Measurements from ENCODE around the gene LRFN4. TPM values are rescaled to one million over a fixed set of nuclear protein-coding genes. Genes with fewer than 3 reads are reported as not detected.

The LRFN4 gene
- total RNA-seq, 3 donors from 2014 or later (not counting 1 experiment from before 2014, with no cell fraction given), result 1.2 to 3.4 (median 2.0) TPM

GRCh38 chr11:66859686-66860448 lies 3.0 kb downstream of the LRFN4 start:
- peaks cover 0 to 5% of the 10 kb centered on the region in 2 donors for H3K4me1 Mint-ChIP-seq
- no peaks in the 10 kb centered on the region for H3K36me3 Mint-ChIP-seq
- no peak overlapping the region for H3K4me3 ChIP-seq (ENCODE audit: low read length)
- H3K27ac ChIP-seq (ENCODE audit: low read length), result no peak overlapping the region
- H3K9me3 ChIP-seq (ENCODE audit: control insufficient read depth, insufficient read depth, low read length), result no peaks in the 10 kb centered on the region
- TF ChIP-seq, protein P1, sequence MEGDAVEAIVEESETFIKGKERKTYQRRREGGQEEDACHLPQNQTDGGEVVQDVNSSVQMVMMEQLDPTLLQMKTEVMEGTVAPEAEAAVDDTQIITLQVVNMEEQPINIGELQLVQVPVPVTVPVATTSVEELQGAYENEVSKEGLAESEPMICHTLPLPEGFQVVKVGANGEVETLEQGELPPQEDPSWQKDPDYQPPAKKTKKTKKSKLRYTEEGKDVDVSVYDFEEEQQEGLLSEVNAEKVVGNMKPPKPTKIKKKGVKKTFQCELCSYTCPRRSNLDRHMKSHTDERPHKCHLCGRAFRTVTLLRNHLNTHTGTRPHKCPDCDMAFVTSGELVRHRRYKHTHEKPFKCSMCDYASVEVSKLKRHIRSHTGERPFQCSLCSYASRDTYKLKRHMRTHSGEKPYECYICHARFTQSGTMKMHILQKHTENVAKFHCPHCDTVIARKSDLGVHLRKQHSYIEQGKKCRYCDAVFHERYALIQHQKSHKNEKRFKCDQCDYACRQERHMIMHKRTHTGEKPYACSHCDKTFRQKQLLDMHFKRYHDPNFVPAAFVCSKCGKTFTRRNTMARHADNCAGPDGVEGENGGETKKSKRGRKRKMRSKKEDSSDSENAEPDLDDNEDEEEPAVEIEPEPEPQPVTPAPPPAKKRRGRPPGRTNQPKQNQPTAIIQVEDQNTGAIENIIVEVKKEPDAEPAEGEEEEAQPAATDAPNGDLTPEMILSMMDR (IDR thresholded peaks at IDR 0.05), result no peak
- intact Hi-C loops (cut with micrococcal nuclease), result no loop called here
- H3K36me3 ChIP-seq (ENCODE audit: control insufficient read depth, insufficient read depth, low read length), result no peaks in the 10 kb centered on the region
- peaks cover 12% of the 10 kb centered on the region for H3K4me1 ChIP-seq (ENCODE audit: control insufficient read depth, insufficient read depth, low read length)
- 95% methylated on average over 41 of the region's 41 CpGs for WGBS (ENCODE audit: insufficient coverage)
- ATAC-seq, result no peak
- no peaks in the 10 kb centered on the region for H3K27me3 Mint-ChIP-seq (ENCODE audit: low read depth in 2 of 2)
- H3K9me3 Mint-ChIP-seq, result no peaks in the 10 kb centered on the region
- DNase-seq, result no peak
- H3K27ac Mint-ChIP-seq, result no peak overlapping the region
- no peak overlapping the region for H3K4me3 Mint-ChIP-seq
- H3K27me3 ChIP-seq (ENCODE audit: control insufficient read depth, insufficient read depth, low read length), result no peaks in the 10 kb centered on the region

GRCh38 chr11:66860449-66860831 lies 3.6 kb downstream of the LRFN4 start:
- no peaks in the 10 kb centered on the region for H3K9me3 Mint-ChIP-seq
- DNase-seq, result no peak
- Histone ChIP-seq H3K4me3 (ENCODE audit: low read length) (no peak overlapping the region), H3K27me3 (ENCODE audit: control insufficient read depth, insufficient read depth, low read length) (no peaks in the 10 kb centered on the region), H3K36me3 (ENCODE audit: control insufficient read depth, insufficient read depth, low read length) (no peaks in the 10 kb centered on the region), H3K9me3 (ENCODE audit: control insufficient read depth, insufficient read depth, low read length) (no peaks in the 10 kb centered on the region), H3K4me1 (ENCODE audit: control insufficient read depth, insufficient read depth, low read length) (peaks cover 9% of the 10 kb centered on the region), H3K27ac (ENCODE audit: low read length) (no peak overlapping the region)
- H3K36me3 Mint-ChIP-seq, result no peaks in the 10 kb centered on the region
- H3K27me3 Mint-ChIP-seq (ENCODE audit: low read depth in 2 of 2), result no peaks in the 10 kb centered on the region
- peaks cover 0 to 5% of the 10 kb centered on the region in 2 donors for H3K4me1 Mint-ChIP-seq
- intact Hi-C loops (cut with micrococcal nuclease), result no loop called here
- no peak for ATAC-seq
- WGBS (ENCODE audit: insufficient coverage), result 88% methylated on average over 18 of the region's 18 CpGs
- no peak overlapping the region for H3K4me3 Mint-ChIP-seq
- TF ChIP-seq, protein P1 (IDR thresholded peaks at IDR 0.05), result no peak
- H3K27ac Mint-ChIP-seq, result no peak overlapping the region

DNA sequence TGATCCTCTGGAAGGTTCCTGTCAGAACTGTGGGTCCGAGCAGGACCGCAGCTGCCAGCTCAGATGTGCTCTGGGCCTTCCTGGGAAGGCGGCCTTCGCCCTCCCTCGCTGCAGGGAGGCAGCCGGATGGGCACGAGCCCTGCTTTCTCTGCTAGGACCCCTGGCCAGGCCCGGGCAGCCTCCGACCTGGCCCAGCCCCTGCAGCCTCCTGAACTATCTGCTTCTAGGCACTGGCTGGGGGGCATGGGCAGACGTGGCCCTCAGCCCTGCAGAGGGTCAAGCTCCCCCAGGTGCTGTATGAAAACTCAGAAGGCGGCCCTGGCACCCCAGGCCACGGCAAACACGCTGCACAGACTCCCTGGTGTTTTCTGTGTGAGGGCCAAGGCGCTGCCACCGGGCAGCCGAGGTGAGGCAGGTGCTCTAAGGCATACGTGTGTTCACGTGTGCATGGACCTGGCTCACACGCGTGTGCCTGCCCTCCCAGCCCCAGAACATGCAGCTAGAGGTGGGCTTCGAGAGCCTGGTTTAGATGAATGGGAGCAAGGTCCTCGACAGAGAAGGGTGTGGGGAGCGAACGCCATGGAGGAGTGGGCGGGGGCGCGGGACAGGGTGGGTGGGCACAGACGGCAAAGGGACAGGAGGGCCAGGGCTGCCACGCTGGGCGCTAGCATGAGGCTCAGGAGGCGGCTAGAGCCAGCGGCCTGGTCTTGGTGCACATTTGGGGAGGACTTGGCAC lies 4.3 kb downstream of the LRFN4 start:
- H3K27ac Mint-ChIP-seq, result no peak overlapping the region
- TF ChIP-seq, protein P1 (IDR thresholded peaks at IDR 0.05), result no peak
- H3K9me3 ChIP-seq (ENCODE audit: control insufficient read depth, insufficient read depth, low read length), result no peaks in the 10 kb centered on the region
- no peak overlapping the region for H3K4me3 ChIP-seq (ENCODE audit: low read length)
- H3K27ac ChIP-seq (ENCODE audit: low read length), result no peak overlapping the region
- no peak for DNase-seq
- H3K36me3 ChIP-seq (ENCODE audit: control insufficient read depth, insufficient read depth, low read length), result no peaks in the 10 kb centered on the region
- intact Hi-C loops (cut with micrococcal nuclease), result no loop called here
- H3K4me1 Mint-ChIP-seq, result no peaks in the 10 kb centered on the region
- ATAC-seq, result no peak
- no peaks in the 10 kb centered on the region for H3K9me3 Mint-ChIP-seq
- peaks cover 3% of the 10 kb centered on the region for H3K4me1 ChIP-seq (ENCODE audit: control insufficient read depth, insufficient read depth, low read length)
- H3K36me3 Mint-ChIP-seq, result no peaks in the 10 kb centered on the region
- 96% methylated on average over 32 of the region's 32 CpGs for WGBS (ENCODE audit: insufficient coverage)
- no peak overlapping the region for H3K4me3 Mint-ChIP-seq
- no peaks in the 10 kb centered on the region for H3K27me3 Mint-ChIP-seq (ENCODE audit: low read depth in 2 of 2)
- no peaks in the 10 kb centered on the region for H3K27me3 ChIP-seq (ENCODE audit: control insufficient read depth, insufficient read depth, low read length)

Data from natural killer cell (primary cell).